A549 (cell line): ENCODE data around the gene UNC5B.

Experiments used
- MAZ ChIP-seq: fragments of 150-350 bp; IDR thresholded peaks from 2 replicates; pipeline ENCODE4 v1.6.1; 2014; ENCODE audit warnings: antibody characterized with exemption, low read depth, low read length, borderline replicate concordance
- SMC3 ChIP-seq: fragments of >200 bp; sonication (Bioruptor Twin); formaldehyde crosslinking; IDR thresholded peaks from 3 replicates; pipeline ENCODE4 v1.6.1; 2018; ENCODE audit warnings: inconsistent platforms
- TF ChIP-seq, protein P1 (sequence below): IDR thresholded peaks from 2 replicates; pipeline ENCODE4 v1.6.1; 2012

DNA sequence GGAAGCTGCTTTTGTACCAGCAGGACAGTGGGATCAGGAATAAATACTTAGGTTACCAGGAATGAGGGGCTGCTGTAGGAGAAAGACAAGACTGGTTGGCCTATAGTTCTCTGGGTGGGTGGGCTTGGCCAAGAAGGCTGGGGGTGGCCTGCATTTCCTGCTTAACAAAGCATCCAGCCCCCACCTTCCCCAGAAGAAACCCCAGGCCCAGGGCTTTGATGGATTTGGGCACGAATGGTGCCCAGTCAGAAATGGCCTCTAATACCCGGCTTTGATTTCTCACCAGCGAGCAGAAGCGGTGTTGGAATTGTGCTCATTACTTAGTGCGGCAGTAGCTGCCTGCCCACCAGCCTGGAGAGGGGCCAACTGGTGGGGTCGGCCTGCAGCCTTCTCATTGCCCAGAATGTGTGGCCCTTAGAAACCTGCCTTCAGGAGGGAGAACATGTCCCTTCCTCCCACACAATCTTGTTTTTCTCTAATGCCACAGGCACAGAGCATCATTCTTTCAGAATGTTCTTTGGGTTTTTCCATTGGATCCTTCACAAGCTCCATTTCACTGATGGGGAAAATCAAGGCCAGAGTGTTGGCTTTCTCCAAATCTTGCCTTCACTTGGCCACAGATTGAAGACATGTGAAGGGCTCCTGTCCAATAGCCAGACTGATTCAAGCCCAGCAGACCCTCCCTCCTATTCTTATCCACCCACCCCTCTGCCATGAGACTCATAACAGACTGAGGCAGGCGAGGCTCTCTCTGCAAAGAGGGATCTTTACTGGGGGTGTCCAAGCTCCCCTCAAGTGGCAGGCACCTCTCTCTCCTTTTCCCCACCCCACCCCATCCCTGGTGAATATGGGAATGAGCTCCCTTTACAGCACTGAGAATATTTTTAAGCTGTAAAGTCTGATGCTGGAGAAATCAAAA is 2.5 kb downstream of the UNC5B start:
- no peak for TF ChIP-seq MAZ
- no peak for TF ChIP-seq SMC3
- TF ChIP-seq, protein P1, sequence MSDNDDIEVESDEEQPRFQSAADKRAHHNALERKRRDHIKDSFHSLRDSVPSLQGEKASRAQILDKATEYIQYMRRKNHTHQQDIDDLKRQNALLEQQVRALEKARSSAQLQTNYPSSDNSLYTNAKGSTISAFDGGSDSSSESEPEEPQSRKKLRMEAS, result no peak
